OCI-LY7 (cell line): Measurements from ENCODE around the gene MGAT4D. TPM values are rescaled to one million over a fixed set of nuclear protein-coding genes. Genes with fewer than 3 reads are reported as not detected.
"Not testable (repeated sequence)": the region's sequence is repeated elsewhere in the genome, so short reads cannot be mapped to it uniquely, and the experiment has no call there.

Source experiments
- BruUV-seq: library from RNA; stranded (reverse); fragments of 400-500 nt; replicated peaks from 2 replicates; lab custom pipeline; 2021; lab: Mats Ljungman, UMichigan
- CTCF ChIA-PET: fragments of 300-600 bp; sonication (Branson Sonifier 250); formaldehyde crosslinking; loops from one replicate; lab custom pipeline; 2022; ENCODE audit warnings: antibody characterized with exemption; ENCODE audit not compliant: unreplicated experiment; lab: Charles Lee
- POLR2A ChIA-PET: fragments of 300-600 bp; sonication (Branson Sonifier 250); formaldehyde crosslinking; loops from one replicate; lab custom pipeline; 2022; ENCODE audit warnings: antibody characterized with exemption; lab: Charles Lee
- DNase-seq: peaks from one replicate; pipeline ENCODE4 v3.0.0-alpha.2; 2015; ENCODE audit warnings: low spot score
- H2AFZ ChIP-seq: fragments of 200-600 bp; sonication (generic), shearing (Covaris generic); 2 replicates; pipeline ENCODE4 v1.6.1; 2014; ENCODE audit warnings: mild to moderate bottlenecking, antibody characterized with exemption, low read length, moderate library complexity
- H3K27ac ChIP-seq: fragments of 200-600 bp; sonication (generic); 2 replicates; pipeline ENCODE4 v1.5.1; 2014; ENCODE audit warnings: mixed run types, low read depth, mild to moderate bottlenecking, moderate library complexity, low read length, inconsistent platforms; ENCODE audit not compliant: poor library complexity, severe bottlenecking
- H3K36me3 ChIP-seq: fragments of 200-600 bp; sonication (generic); 2 replicates; pipeline ENCODE4 v1.6.1; 2014; ENCODE audit warnings: mild to moderate bottlenecking, antibody characterized with exemption, low read length, moderate library complexity, mixed read lengths; ENCODE audit not compliant: insufficient read depth
- H3K4me1 ChIP-seq: fragments of 200-600 bp; sonication (generic); 2 replicates; pipeline ENCODE4 v1.5.1; 2014; ENCODE audit warnings: mild to moderate bottlenecking, low read length; ENCODE audit not compliant: insufficient read depth, poor library complexity, severe bottlenecking
- H3K4me2 ChIP-seq: fragments of 200-600 bp; sonication (generic); 2 replicates; pipeline ENCODE4 v1.6.1; 2014; ENCODE audit warnings: mild to moderate bottlenecking, low read length
- H3K4me3 ChIP-seq: fragments of 200-600 bp; sonication (generic); 2 replicates; pipeline ENCODE4 v1.5.1; 2014; ENCODE audit warnings: mild to moderate bottlenecking, low read depth, low read length; ENCODE audit not compliant: poor library complexity, severe bottlenecking
- H3K79me2 ChIP-seq: fragments of 200-600 bp; sonication (generic); 2 replicates; pipeline ENCODE4 v1.6.1; 2016; ENCODE audit warnings: low read depth, mild to moderate bottlenecking, low read length, moderate library complexity, mixed read lengths; ENCODE audit not compliant: insufficient read depth
- H3K9me2 ChIP-seq: fragments of 200-600 bp; sonication (generic); 2 replicates; pipeline ENCODE4 v1.6.1; 2016; ENCODE audit warnings: mild to moderate bottlenecking, low read length, mixed read lengths; ENCODE audit not compliant: insufficient read depth
- H3K9me3 ChIP-seq: fragments of 200-600 bp; sonication (generic); 2 replicates; pipeline ENCODE4 v1.6.1; 2014; ENCODE audit warnings: mild to moderate bottlenecking, mixed run types, low read length, mixed read lengths
- H4K20me1 ChIP-seq: fragments of 200-600 bp; sonication (generic); 2 replicates; pipeline ENCODE4 v1.6.1; 2014; ENCODE audit warnings: mild to moderate bottlenecking, antibody characterized with exemption, low read length, moderate library complexity, mixed read lengths; ENCODE audit not compliant: insufficient read depth
- CTCF ChIP-seq: fragments of 200-600 bp; sonication (generic); conservative IDR thresholded peaks from 2 replicates; pipeline ENCODE4 v1.5.1; 2014; ENCODE audit warnings: mild to moderate bottlenecking, antibody characterized with exemption, low read length, moderate library complexity, mixed read lengths
- EZH2phosphoT487 ChIP-seq: fragments of 200-600 bp; sonication (generic); IDR thresholded peaks from 2 replicates; pipeline ENCODE4 v1.6.1; 2018; ENCODE audit warnings: low read depth, borderline replicate concordance, mild to moderate bottlenecking, mixed run types, antibody characterized with exemption, low read length, moderate library complexity, mixed read lengths
- intact Hi-C: fragments of 100-400 bp; cut with micrococcal nuclease; formaldehyde crosslinking; loops from one replicate; pipeline ENCODE4 v1.10.0; 2022; ENCODE audit not compliant: unreplicated experiment
- total RNA-seq, 2 experiments: library from RNA; depleted of rRNA in 1 of 2; stranded (reverse); fragments of >200 nt in 1 of 2; shearing (Covaris generic) in 1 of 2; gene quantifications; 2 replicates each; pipeline ENCODE4 v1.2.3, GENCODE V29; 2014 to 2022

The MGAT4D gene
- total RNA-seq, 2 experiments from 2014 or later: not detected

DNA sequence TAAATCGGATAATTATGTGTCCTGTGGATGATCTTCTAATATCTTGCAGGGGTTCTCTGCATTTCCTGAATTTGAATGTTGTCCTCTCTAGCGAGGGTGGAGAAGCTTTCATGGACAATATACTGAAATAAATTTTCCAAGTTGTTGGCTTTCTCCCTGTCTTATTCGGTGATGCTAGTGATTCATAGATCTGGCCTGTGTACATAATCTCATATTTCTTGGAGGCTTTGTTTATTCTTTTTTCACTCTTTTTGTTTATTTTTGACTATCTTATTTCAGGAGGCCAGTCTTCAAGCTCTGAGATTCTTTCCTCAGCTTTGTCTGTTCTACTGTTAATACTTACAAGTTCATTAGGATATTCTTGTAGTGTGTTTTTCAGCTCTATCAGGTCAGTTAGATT lies 49.9 kb downstream of the MGAT4D start:
- no peaks in the 10 kb centered on the region for H3K9me3 ChIP-seq
- no peaks in the 10 kb centered on the region for H3K36me3 ChIP-seq
- H3K9me2 ChIP-seq: no peaks in the 10 kb centered on the region
- TF ChIP-seq CTCF: no peak
- no peak for TF ChIP-seq EZH2phosphoT487
- H3K4me2 ChIP-seq: no peak overlapping the region
- no TSS peak for BruUV-seq
- POLR2A ChIA-PET: no interaction called here
- H2AFZ ChIP-seq: no peak overlapping the region
- no peak for DNase-seq
- no peaks in the 10 kb centered on the region for H4K20me1 ChIP-seq
- no peak overlapping the region for H3K4me3 ChIP-seq
- H3K79me2 ChIP-seq: no peaks in the 10 kb centered on the region
- intact Hi-C loops: no loop called here
- CTCF ChIA-PET: no interaction called here
- no peaks in the 10 kb centered on the region for H3K4me1 ChIP-seq
- H3K27ac ChIP-seq: no peak overlapping the region

DNA sequence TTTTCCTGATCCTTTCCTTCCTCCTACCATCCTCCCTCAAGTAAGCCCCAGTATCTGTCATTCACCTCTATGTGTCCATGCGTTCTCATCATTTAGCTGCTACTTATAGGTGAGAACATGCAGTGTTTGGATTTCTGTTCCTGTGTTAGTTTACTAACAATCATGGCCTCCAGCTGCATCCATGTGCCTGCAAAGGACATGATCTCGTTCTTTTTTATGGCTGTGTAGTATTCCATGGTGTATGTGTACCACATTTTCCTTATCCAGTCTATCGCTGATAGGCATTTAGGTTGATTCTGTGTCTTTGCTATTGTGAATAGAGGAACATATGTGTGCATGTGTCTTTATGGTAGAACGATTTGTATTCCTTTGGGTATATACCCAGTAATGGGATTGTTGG lies 53.7 kb downstream of the MGAT4D start:
- DNase-seq, intact Hi-C loops, H3K9me3 ChIP-seq, BruUV-seq, H3K79me2 ChIP-seq, H2AFZ ChIP-seq, H3K4me2 ChIP-seq, H3K36me3 ChIP-seq, CTCF ChIA-PET, H3K9me2 ChIP-seq, H3K27ac ChIP-seq, H4K20me1 ChIP-seq, H3K4me3 ChIP-seq, POLR2A ChIA-PET, H3K4me1 ChIP-seq: not testable (repeated sequence)

DNA sequence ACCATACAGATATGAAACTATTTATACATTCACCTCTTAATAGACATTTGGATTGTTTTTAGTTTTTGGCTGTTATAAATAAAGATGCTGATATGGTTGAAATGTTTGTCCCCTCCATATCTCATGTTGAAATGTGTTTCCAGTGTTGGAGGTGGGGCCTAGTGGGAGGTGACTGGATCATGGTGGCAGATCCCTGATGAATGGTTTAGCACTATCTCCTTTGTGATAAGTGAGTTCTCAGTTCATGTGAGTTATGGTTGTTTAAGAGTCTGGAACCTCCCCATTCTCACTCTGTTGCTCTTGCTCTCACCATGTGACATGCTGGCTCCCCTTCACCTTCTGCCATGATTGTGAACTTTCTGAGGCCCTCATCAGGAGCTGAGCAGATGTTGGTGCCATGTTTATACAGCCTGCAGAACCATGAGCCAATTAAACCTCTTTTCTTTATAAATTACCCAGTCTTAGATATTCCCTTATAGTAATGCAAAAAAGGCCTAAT lies 58.4 kb downstream of the MGAT4D start:
- Histone ChIP-seq H2AFZ (no peak overlapping the region), H3K27ac (no peak overlapping the region), H3K4me2 (no peak overlapping the region), H3K4me3 (no peak overlapping the region), H3K36me3 (no peaks in the 10 kb centered on the region), H3K9me2 (no peaks in the 10 kb centered on the region), H4K20me1 (no peaks in the 10 kb centered on the region), H3K9me3 (no peaks in the 10 kb centered on the region), H3K79me2 (no peaks in the 10 kb centered on the region), H3K4me1 (no peaks in the 10 kb centered on the region)
- TF ChIP-seq EZH2phosphoT487 (no peak), CTCF (no peak)
- ChIA-PET CTCF (no interaction called here), POLR2A (no interaction called here)
- no TSS peak for BruUV-seq
- DNase-seq: no peak
- intact Hi-C loops: no loop called here
